HEK293 (cell line): Measurements from ENCODE around the gene TPM2.

ENCODE experiments used
- CTCF ChIA-PET: fragments of 350-600 bp; formaldehyde crosslinking; extraction: SDS; loops from one replicate; lab custom pipeline; 2021; ENCODE audit warnings: antibody characterized with exemption; lab: Yijun Ruan, JAX
- POLR2A ChIA-PET: fragments of 300-600 bp; formaldehyde crosslinking; extraction: SDS; loops from one replicate; lab custom pipeline; 2020; ENCODE audit warnings: antibody characterized with exemption, inconsistent platforms; lab: Yijun Ruan, JAX
- H3K27ac ChIP-seq: fragments of 200-500 bp; sonication (Bioruptor generic); 2 replicates; pipeline ENCODE4 v1.5.1; 2014; ENCODE audit warnings: low read depth, low read length, control low read depth, inconsistent platforms; ENCODE audit errors: extremely low read depth
- H3K36me3 ChIP-seq, 2 experiments: fragments of 200-500 bp in 1 of 2; sonication (Bioruptor generic) in 1 of 2; 1 replicate in 1 of 2; 2 replicates in 1 of 2; pipeline ENCODE4 v1.5.1; 2014 to 2017; ENCODE audit warnings: inconsistent platforms in 2 of 2, low read length in 2 of 2; ENCODE audit not compliant: control insufficient read depth in 2 of 2, insufficient read depth in 1 of 2
- H3K4me1 ChIP-seq: fragments of 200-500 bp; sonication (Bioruptor generic); 2 replicates; pipeline ENCODE4 v1.5.1; 2014; ENCODE audit warnings: mild to moderate bottlenecking, low read length, inconsistent platforms; ENCODE audit not compliant: control insufficient read depth, insufficient read depth
- H3K4me3 ChIP-seq: 2 replicates; pipeline ENCODE4 v1.5.1; 2011; ENCODE audit warnings: low read depth, mild to moderate bottlenecking, control low read depth, low read length, moderate library complexity
- H3K9me3 ChIP-seq: fragments of 200-500 bp; sonication (Bioruptor generic); 2 replicates; pipeline ENCODE4 v1.5.1; 2014; ENCODE audit warnings: low read depth, low read length, inconsistent platforms; ENCODE audit not compliant: control insufficient read depth, insufficient read depth
- FEZF1 ChIP-seq: fragments of 450-650 bp; formaldehyde crosslinking; IDR thresholded peaks from 2 replicates; pipeline ENCODE4 v1.5.1; 2016; ENCODE audit warnings: missing biosample characterization, missing genetic modification characterization
- KLF1 ChIP-seq: fragments of 450-650 bp; formaldehyde crosslinking; IDR thresholded peaks from 2 replicates; pipeline ENCODE4 v1.5.1; 2016; ENCODE audit warnings: missing biosample characterization, missing genetic modification characterization
- OSR2 ChIP-seq: fragments of 450-650 bp; formaldehyde crosslinking; IDR thresholded peaks from 2 replicates; pipeline ENCODE4 v1.5.1; 2016; ENCODE audit warnings: missing biosample characterization, missing genetic modification characterization
- ZEB2 ChIP-seq: fragments of 450-650 bp; formaldehyde crosslinking; IDR thresholded peaks from 2 replicates; pipeline ENCODE4 v1.5.1; 2016; ENCODE audit warnings: missing biosample characterization, missing genetic modification characterization
- ZNF544 ChIP-seq: fragments of 450-650 bp; formaldehyde crosslinking; IDR thresholded peaks from 2 replicates; pipeline ENCODE4 v1.5.0; 2017; ENCODE audit warnings: missing biosample characterization, missing genetic modification characterization
- ZNF548 ChIP-seq: fragments of 450-650 bp; formaldehyde crosslinking; IDR thresholded peaks from 2 replicates; pipeline ENCODE4 v1.5.1; 2016; ENCODE audit warnings: missing biosample characterization, missing genetic modification characterization
- ZNF549 ChIP-seq: fragments of 450-650 bp; IDR thresholded peaks from 2 replicates; pipeline ENCODE4 v1.5.1; 2018; ENCODE audit warnings: missing biosample characterization, missing genetic modification characterization, mild to moderate bottlenecking, inconsistent platforms, moderate library complexity
- ZNF560 ChIP-seq: fragments of 450-650 bp; formaldehyde crosslinking; IDR thresholded peaks from 2 replicates; pipeline ENCODE4 v1.5.1; 2017; ENCODE audit warnings: missing biosample characterization, missing genetic modification characterization, borderline replicate concordance
- ZNF626 ChIP-seq: fragments of 450-650 bp; sonication (Bioruptor Pico); formaldehyde crosslinking; IDR thresholded peaks from 2 replicates; pipeline ENCODE4 v1.5.1; 2018; ENCODE audit warnings: missing biosample characterization, missing genetic modification characterization, inconsistent platforms
- ZNF654 ChIP-seq: fragments of 450-650 bp; formaldehyde crosslinking; IDR thresholded peaks from 2 replicates; pipeline ENCODE4 v1.5.1; 2016; ENCODE audit warnings: low read depth, missing biosample characterization, missing genetic modification characterization
- ZNF776 ChIP-seq: fragments of 450-650 bp; formaldehyde crosslinking; IDR thresholded peaks from 2 replicates; pipeline ENCODE4 v1.5.0; 2017; ENCODE audit warnings: missing biosample characterization, missing genetic modification characterization, borderline replicate concordance
- ZXDB ChIP-seq: fragments of 450-650 bp; formaldehyde crosslinking; IDR thresholded peaks from 2 replicates; pipeline ENCODE4 v1.5.1; 2016; ENCODE audit warnings: missing biosample characterization, missing genetic modification characterization
- TF ChIP-seq, protein P1 (sequence below): fragments of 450-650 bp; formaldehyde crosslinking; IDR thresholded peaks from 2 replicates; pipeline ENCODE4 v1.5.1; 2017; ENCODE audit warnings: missing biosample characterization, missing genetic modification characterization
- TF ChIP-seq, protein P2 (sequence below): fragments of 450-650 bp; formaldehyde crosslinking; IDR thresholded peaks from 2 replicates; pipeline ENCODE4 v1.5.1; 2017; ENCODE audit warnings: missing biosample characterization, missing genetic modification characterization
- TF ChIP-seq, protein P3 (sequence below): fragments of 450-650 bp; formaldehyde crosslinking; IDR thresholded peaks from 2 replicates; pipeline ENCODE4 v1.5.1; 2017; ENCODE audit warnings: missing biosample characterization, mild to moderate bottlenecking, missing genetic modification characterization, moderate library complexity
- TF ChIP-seq, protein P4 (sequence below): fragments of 450-650 bp; formaldehyde crosslinking; IDR thresholded peaks from 2 replicates; pipeline ENCODE4 v1.5.1; 2016; ENCODE audit warnings: missing biosample characterization, missing genetic modification characterization
- TF ChIP-seq, protein P5 (sequence below): fragments of 450-650 bp; formaldehyde crosslinking; IDR thresholded peaks from 2 replicates; pipeline ENCODE4 v1.5.1; 2017; ENCODE audit warnings: missing biosample characterization, missing genetic modification characterization
- TF ChIP-seq, protein P6 (sequence below): fragments of 450-650 bp; formaldehyde crosslinking; IDR thresholded peaks from 2 replicates; pipeline ENCODE4 v1.5.1; 2016; ENCODE audit warnings: missing biosample characterization, missing genetic modification characterization, low read depth
- TF ChIP-seq, protein P7 (sequence below): fragments of 450-650 bp; formaldehyde crosslinking; IDR thresholded peaks from 2 replicates; pipeline ENCODE4 v1.5.1; 2016; ENCODE audit warnings: missing biosample characterization, missing genetic modification characterization

TPM2 gene

DNA sequence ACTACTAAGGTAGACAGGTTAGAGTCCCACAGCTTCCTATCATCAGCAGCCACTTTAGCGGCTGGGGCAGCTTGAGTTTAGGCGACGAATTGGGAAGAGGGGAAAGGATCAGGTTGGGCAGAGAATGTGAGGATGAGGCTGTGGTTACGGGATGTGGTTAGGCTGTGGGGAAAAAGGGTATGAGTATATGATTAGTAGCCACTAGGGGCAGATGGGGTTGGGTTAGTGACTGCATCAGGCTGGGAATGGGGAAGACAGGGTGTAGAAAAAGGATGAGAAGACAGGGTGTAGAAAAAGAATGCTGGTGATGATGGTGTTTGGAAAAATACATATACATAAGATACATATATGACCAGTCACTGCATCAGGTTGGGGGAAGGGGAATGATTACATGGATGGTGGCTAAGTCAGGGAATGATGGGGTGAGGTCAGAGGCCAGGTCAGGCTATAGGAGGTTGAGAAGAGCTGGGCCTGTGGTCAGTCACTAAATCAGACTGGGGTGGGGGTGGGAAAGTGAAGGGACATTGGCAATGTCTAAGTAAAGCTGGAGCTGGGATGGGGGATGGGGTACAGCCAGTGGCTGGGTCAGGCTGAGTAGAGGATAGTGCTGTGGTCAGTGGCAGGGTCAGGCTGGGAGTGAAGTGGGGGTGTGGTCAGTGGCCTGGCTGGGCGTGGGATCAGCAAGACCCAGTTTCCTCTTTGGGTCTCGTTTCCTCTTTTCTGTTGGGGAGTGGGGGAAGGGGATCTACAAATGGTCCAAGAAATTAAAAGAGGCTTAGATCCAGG lies 40.2 kb upstream of the TPM2 start (continued):
- TF ChIP-seq ZXDB (tag by site-specific recombination) (no peak), ZNF776 (no peak), ZNF544 (no peak), ZNF549 (no peak), ZNF626 (no peak), ZNF560 (tag by site-specific recombination) (no peak), ZNF654 (tag by site-specific recombination) (no peak)
- TF ChIP-seq, protein P1, sequence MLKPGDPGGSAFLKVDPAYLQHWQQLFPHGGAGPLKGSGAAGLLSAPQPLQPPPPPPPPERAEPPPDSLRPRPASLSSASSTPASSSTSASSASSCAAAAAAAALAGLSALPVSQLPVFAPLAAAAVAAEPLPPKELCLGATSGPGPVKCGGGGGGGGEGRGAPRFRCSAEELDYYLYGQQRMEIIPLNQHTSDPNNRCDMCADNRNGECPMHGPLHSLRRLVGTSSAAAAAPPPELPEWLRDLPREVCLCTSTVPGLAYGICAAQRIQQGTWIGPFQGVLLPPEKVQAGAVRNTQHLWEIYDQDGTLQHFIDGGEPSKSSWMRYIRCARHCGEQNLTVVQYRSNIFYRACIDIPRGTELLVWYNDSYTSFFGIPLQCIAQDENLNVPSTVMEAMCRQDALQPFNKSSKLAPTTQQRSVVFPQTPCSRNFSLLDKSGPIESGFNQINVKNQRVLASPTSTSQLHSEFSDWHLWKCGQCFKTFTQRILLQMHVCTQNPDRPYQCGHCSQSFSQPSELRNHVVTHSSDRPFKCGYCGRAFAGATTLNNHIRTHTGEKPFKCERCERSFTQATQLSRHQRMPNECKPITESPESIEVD = no peak
- TF ChIP-seq, protein P2, sequence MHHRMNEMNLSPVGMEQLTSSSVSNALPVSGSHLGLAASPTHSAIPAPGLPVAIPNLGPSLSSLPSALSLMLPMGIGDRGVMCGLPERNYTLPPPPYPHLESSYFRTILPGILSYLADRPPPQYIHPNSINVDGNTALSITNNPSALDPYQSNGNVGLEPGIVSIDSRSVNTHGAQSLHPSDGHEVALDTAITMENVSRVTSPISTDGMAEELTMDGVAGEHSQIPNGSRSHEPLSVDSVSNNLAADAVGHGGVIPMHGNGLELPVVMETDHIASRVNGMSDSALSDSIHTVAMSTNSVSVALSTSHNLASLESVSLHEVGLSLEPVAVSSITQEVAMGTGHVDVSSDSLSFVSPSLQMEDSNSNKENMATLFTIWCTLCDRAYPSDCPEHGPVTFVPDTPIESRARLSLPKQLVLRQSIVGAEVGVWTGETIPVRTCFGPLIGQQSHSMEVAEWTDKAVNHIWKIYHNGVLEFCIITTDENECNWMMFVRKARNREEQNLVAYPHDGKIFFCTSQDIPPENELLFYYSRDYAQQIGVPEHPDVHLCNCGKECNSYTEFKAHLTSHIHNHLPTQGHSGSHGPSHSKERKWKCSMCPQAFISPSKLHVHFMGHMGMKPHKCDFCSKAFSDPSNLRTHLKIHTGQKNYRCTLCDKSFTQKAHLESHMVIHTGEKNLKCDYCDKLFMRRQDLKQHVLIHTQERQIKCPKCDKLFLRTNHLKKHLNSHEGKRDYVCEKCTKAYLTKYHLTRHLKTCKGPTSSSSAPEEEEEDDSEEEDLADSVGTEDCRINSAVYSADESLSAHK (tag by site-specific recombination) = no peak
- TF ChIP-seq, protein P3, sequence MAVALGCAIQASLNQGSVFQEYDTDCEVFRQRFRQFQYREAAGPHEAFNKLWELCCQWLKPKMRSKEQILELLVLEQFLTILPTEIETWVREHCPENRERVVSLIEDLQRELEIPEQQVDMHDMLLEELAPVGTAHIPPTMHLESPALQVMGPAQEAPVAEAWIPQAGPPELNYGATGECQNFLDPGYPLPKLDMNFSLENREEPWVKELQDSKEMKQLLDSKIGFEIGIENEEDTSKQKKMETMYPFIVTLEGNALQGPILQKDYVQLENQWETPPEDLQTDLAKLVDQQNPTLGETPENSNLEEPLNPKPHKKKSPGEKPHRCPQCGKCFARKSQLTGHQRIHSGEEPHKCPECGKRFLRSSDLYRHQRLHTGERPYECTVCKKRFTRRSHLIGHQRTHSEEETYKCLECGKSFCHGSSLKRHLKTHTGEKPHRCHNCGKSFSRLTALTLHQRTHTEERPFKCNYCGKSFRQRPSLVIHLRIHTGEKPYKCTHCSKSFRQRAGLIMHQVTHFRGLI = no peak

DNA sequence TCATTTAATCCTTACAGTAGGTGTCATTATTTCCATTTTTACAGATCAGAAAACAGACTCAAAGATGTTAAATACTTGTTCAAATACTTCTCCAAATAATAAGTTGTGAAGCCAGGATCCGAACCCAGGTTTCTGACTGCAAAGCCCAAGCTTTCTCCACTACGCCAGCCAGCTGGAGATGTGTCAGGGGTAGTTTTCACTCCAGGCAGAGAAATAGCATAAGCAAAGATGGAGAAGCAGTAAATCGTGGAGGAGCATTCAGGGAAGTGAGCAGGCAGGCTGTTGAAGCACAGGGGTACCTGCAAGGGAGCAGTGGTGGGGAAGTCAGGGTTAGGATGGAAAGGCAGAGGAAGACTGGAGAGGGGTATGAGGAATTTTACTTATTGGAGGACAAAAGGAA lies 39.4 kb upstream of the TPM2 start:
- peaks cover 13% of the 10 kb centered on the region for H3K4me1 ChIP-seq
- no peak overlapping the region for H3K4me3 ChIP-seq
- CTCF ChIA-PET = interaction anchor here (0.6 to 8.0 kb wide), 18 partner anchors 8 to 240 kb away, joined by 3 to 88 read pairs (median 5); partner anchors contain the start of genes CCDC107 and RMRP
- POLR2A ChIA-PET = interaction anchor here (0.6 to 1.7 kb wide), 3 partner anchors 28 to 626 kb away, joined by 3 to 4 read pairs (median 3); partner anchors contain the start of gene STOML2
- TF ChIP-seq FEZF1 (tag by site-specific recombination) (no peak), KLF1 (tag by site-specific recombination) (no peak), OSR2 (tag by site-specific recombination) (no peak), ZNF548 (tag by site-specific recombination) (no peak), ZEB2 (no peak)
- TF ChIP-seq, protein P4, sequence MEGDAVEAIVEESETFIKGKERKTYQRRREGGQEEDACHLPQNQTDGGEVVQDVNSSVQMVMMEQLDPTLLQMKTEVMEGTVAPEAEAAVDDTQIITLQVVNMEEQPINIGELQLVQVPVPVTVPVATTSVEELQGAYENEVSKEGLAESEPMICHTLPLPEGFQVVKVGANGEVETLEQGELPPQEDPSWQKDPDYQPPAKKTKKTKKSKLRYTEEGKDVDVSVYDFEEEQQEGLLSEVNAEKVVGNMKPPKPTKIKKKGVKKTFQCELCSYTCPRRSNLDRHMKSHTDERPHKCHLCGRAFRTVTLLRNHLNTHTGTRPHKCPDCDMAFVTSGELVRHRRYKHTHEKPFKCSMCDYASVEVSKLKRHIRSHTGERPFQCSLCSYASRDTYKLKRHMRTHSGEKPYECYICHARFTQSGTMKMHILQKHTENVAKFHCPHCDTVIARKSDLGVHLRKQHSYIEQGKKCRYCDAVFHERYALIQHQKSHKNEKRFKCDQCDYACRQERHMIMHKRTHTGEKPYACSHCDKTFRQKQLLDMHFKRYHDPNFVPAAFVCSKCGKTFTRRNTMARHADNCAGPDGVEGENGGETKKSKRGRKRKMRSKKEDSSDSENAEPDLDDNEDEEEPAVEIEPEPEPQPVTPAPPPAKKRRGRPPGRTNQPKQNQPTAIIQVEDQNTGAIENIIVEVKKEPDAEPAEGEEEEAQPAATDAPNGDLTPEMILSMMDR (tag by site-specific recombination) = no peak
- TF ChIP-seq, protein P5, sequence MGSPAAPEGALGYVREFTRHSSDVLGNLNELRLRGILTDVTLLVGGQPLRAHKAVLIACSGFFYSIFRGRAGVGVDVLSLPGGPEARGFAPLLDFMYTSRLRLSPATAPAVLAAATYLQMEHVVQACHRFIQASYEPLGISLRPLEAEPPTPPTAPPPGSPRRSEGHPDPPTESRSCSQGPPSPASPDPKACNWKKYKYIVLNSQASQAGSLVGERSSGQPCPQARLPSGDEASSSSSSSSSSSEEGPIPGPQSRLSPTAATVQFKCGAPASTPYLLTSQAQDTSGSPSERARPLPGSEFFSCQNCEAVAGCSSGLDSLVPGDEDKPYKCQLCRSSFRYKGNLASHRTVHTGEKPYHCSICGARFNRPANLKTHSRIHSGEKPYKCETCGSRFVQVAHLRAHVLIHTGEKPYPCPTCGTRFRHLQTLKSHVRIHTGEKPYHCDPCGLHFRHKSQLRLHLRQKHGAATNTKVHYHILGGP (tag by site-specific recombination) = no peak
- TF ChIP-seq, protein P6, sequence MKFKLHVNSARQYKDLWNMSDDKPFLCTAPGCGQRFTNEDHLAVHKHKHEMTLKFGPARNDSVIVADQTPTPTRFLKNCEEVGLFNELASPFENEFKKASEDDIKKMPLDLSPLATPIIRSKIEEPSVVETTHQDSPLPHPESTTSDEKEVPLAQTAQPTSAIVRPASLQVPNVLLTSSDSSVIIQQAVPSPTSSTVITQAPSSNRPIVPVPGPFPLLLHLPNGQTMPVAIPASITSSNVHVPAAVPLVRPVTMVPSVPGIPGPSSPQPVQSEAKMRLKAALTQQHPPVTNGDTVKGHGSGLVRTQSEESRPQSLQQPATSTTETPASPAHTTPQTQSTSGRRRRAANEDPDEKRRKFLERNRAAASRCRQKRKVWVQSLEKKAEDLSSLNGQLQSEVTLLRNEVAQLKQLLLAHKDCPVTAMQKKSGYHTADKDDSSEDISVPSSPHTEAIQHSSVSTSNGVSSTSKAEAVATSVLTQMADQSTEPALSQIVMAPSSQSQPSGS = no peak
- TF ChIP-seq, protein P7, sequence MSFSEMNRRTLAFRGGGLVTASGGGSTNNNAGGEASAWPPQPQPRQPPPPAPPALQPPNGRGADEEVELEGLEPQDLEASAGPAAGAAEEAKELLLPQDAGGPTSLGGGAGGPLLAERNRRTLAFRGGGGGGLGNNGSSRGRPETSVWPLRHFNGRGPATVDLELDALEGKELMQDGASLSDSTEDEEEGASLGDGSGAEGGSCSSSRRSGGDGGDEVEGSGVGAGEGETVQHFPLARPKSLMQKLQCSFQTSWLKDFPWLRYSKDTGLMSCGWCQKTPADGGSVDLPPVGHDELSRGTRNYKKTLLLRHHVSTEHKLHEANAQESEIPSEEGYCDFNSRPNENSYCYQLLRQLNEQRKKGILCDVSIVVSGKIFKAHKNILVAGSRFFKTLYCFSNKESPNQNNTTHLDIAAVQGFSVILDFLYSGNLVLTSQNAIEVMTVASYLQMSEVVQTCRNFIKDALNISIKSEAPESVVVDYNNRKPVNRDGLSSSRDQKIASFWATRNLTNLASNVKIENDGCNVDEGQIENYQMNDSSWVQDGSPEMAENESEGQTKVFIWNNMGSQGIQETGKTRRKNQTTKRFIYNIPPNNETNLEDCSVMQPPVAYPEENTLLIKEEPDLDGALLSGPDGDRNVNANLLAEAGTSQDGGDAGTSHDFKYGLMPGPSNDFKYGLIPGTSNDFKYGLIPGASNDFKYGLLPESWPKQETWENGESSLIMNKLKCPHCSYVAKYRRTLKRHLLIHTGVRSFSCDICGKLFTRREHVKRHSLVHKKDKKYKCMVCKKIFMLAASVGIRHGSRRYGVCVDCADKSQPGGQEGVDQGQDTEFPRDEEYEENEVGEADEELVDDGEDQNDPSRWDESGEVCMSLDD (tag by site-specific recombination) = no peak
- peaks cover 5 to 56% of the 10 kb centered on the region in 2 experiments; a peak in 2 of 3 replicates for H3K36me3 ChIP-seq
- no peak overlapping the region for H3K27ac ChIP-seq
- no peaks in the 10 kb centered on the region for H3K9me3 ChIP-seq
